ENCODE measurements around the gene PCDH9.

The PCDH9 gene

GRCh38 chr13:67043901-67044300, 186.2 kb downstream of the PCDH9 start:
- TF ChIP-seq GABPA (IDR thresholded peaks at IDR 0.05; ENCODE audit: low read depth) (no peak), SPI1 (IDR thresholded peaks at IDR 0.05; ENCODE audit: borderline replicate concordance, low read depth) (no peak)
- DNase-seq (ENCODE audit: low read depth in 1 of 2, low spot score in 1 of 2), result no peak
- Histone ChIP-seq H3K4me3 (replicated peaks; ENCODE audit: insufficient read depth, low read length) (no peak overlapping the region), H3K27ac (replicated peaks) (no peak overlapping the region), H3K27me3 (ENCODE audit: insufficient read depth, poor library complexity, severe bottlenecking) (no peaks in the 10 kb centered on the region)

- DNase-seq (ENCODE audit: low read depth in 1 of 2, low spot score in 1 of 2), result no peak
- H3K27ac ChIP-seq (replicated peaks), result no peak overlapping the region
- no peak overlapping the region for H3K4me3 ChIP-seq (replicated peaks; ENCODE audit: insufficient read depth, low read length)
- no peaks in the 10 kb centered on the region for H3K27me3 ChIP-seq (ENCODE audit: insufficient read depth, poor library complexity, severe bottlenecking)
- no peak for TF ChIP-seq POLR2AphosphoS5 (IDR thresholded peaks at IDR 0.05; ENCODE audit: low read depth)
These were observed 187.6 kb downstream of the PCDH9 start for GRCh38 chr13:67042556-67042955.

DNA sequence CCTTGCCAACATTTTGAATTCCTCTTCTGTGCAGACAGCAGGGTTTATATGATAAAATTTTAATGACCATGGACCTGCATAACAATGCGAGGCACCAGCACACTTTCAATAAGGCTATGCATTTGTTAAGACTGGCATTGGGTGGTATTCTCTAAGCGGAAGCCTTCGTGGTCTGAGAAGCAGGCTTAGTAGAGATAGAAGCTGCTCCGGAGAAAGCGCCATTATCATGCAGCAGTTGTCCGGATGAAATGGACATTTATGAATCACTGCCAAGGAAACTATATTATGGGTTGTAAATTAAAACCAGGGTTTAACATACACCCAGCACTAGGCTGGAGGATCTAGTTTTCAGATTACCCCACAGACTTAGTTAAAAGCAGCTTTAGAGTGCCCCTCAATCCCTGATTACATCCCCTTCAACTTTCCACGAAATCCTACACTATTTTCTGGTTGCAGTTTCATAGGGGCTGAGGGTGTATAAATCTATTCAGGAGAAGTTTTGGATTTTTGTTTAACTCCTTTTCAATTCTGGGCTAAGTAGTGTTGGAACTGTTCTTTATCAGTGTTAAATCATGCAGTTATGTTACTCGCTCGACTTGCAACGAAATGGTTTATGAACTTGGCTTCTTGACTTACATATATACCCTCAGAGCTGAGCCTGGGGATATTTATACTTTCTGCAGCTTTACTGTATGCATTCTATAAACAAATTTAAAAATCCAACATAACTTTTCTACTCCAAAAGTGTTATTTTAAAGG, 193.3 kb downstream of the PCDH9 start:
- H3K27me3 ChIP-seq (ENCODE audit: insufficient read depth, poor library complexity, severe bottlenecking), result no peaks in the 10 kb centered on the region
- H3K4me3 ChIP-seq (replicated peaks; ENCODE audit: insufficient read depth, low read length), result no peak overlapping the region
- no peak overlapping the region for H3K27ac ChIP-seq (replicated peaks)
- no peak for DNase-seq (ENCODE audit: low read depth in 1 of 2, low spot score in 1 of 2)
- TF ChIP-seq GABPA (IDR thresholded peaks at IDR 0.05; ENCODE audit: low read depth), result no peak
- no peak for TF ChIP-seq POLR2AphosphoS5 (IDR thresholded peaks at IDR 0.05; ENCODE audit: low read depth)
- TF ChIP-seq REST (IDR thresholded peaks at IDR 0.05; ENCODE audit: insufficient replicate concordance, low read depth), result no peak
- no peak for TF ChIP-seq CTCF (IDR thresholded peaks at IDR 0.05; ENCODE audit: insufficient read depth, low read length)
- TF ChIP-seq SPI1 (IDR thresholded peaks at IDR 0.05; ENCODE audit: borderline replicate concordance, low read depth), result no peak

DNA sequence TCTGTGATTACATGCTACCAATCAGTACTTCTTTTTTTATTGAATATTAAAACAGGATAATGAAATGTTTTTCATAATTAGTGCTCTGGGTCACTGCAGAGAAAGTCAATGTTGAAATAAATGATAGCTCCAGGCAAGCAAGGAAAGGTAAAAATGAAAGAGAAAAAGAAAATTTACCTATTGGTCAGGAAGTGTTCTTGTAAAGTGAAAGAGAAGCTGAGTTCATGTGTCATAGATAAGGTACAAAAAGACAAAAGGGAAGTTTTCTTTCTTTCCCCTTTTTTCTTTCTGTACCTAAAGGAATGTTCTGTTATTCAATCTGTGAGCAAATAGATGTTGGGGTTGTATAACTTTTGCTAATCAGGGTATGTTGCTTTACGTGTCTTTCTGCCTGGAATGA, 197.0 kb downstream of the PCDH9 start:
- H3K27me3 ChIP-seq (ENCODE audit: insufficient read depth, poor library complexity, severe bottlenecking), result no peaks in the 10 kb centered on the region
- DNase-seq (ENCODE audit: low read depth in 1 of 2, low spot score in 1 of 2), result no peak
- no peak overlapping the region for H3K4me3 ChIP-seq (replicated peaks; ENCODE audit: insufficient read depth, low read length)
- TF ChIP-seq REST (IDR thresholded peaks at IDR 0.05; ENCODE audit: insufficient replicate concordance, low read depth) (no peak), SPI1 (IDR thresholded peaks at IDR 0.05; ENCODE audit: borderline replicate concordance, low read depth) (no peak), GABPA (IDR thresholded peaks at IDR 0.05; ENCODE audit: low read depth) (no peak), CTCF (IDR thresholded peaks at IDR 0.05; ENCODE audit: insufficient read depth, low read length) (no peak), POLR2AphosphoS5 (IDR thresholded peaks at IDR 0.05; ENCODE audit: low read depth) (no peak)
- H3K27ac ChIP-seq (replicated peaks), result no peak overlapping the region
